ENCODE measurements around the gene MS4A6A. TPM values are rescaled to one million over a fixed set of nuclear protein-coding genes. Genes with fewer than 3 reads are reported as not detected.

MS4A6A gene
- 0.65 and 0.88 TPM in 2 replicates for total RNA-seq

GRCh38 chr11:60182541-60183330 is at the start of gene MS4A6A:
Gene MS4A6A (minus strand): TSS chr11:60183083. CDS start chr11:60181727, 1,356 bp downstream.

Other genes starting within 250 kb of the MS4A6A start
- not detected in 2 replicates for gene OOSP1, start 244.7 kb downstream of the MS4A6A start, total RNA-seq
- gene OOSP4A, start 219.1 kb downstream of the MS4A6A start, total RNA-seq: not detected in 2 replicates
- gene OOSP4B, start 165.9 kb downstream of the MS4A6A start, total RNA-seq: not detected in 2 replicates
- gene OOSP2, start 142.7 kb downstream of the MS4A6A start, total RNA-seq: not detected in 2 replicates
- gene MS4A3, start 126.4 kb downstream of the MS4A6A start, total RNA-seq: not detected in 2 replicates
- not detected in 2 replicates for gene MS4A2, start 94.4 kb downstream of the MS4A6A start, total RNA-seq
- not detected in 2 replicates for gene MS4A4E, start 60.1 kb upstream of the MS4A6A start, total RNA-seq
- gene MS4A4A, start 97.6 kb upstream of the MS4A6A start, total RNA-seq: not detected in 2 replicates
- gene MS4A6E, start 144.2 kb upstream of the MS4A6A start, total RNA-seq: not detected in 2 replicates
- not detected in 2 replicates for gene MS4A7, start 195.4 kb upstream of the MS4A6A start, total RNA-seq
- not detected in 2 replicates for gene MS4A14, start 213.4 kb upstream of the MS4A6A start, total RNA-seq
- not detected in 2 replicates for gene MS4A5, start 246.5 kb upstream of the MS4A6A start, total RNA-seq

All from bladder microvascular endothelial cell (primary cell).